ENCODE measurements around the gene SIRT2.
"Not testable (repeated sequence)": the region's sequence is repeated elsewhere in the genome, so short reads cannot be mapped to it uniquely, and the experiment has no call there.

The SIRT2 gene

DNA sequence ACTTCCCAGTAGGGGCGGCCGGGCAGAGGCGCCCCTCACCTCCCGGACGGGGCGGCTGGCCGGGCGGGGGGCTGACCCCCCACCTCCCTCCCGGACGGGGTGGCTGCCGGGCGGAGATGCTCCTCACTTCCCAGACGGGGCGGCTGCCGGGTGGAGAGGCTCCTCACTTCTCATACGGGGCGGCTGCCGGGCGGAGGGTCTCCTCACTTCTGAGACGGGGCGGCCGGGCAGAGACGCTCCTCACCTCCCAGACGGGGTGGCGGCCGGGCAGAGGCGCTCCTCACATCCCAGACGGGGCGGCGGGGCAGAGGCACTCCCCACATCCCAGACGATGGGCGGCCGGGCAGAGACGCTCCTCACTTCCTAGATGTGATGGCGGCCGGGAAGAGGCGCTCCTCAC is 43.7 kb downstream of the SIRT2 start:
- H3K27ac Mint-ChIP-seq, CTCF ChIA-PET, H3K9me3 Mint-ChIP-seq, H3K36me3 Mint-ChIP-seq, H3K27me3 Mint-ChIP-seq, H3K4me3 Mint-ChIP-seq, DNase-seq: not testable (repeated sequence)
- peaks cover 40% of the 10 kb centered on the region for H3K4me1 Mint-ChIP-seq

DNA sequence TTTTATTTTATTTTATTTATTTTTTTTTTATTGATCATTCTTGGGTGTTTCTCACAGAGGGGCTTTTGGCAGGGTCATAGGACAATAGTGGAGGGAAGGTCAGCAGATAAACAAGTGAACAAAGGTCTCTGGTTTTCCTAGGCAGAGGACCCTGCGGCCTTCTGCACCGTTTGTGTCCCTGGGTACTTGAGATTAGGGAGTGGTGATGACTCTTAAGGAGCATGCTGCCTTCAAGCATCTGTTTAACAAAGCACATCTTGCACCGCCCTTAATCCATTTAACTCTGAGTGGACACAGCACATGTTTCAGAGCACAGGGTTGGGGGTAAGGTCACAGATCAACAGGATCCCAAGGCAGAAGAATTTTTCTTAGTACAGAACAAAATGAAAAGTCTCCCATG is 44.5 kb downstream of the SIRT2 start:
- peaks cover 42% of the 10 kb centered on the region for H3K4me1 Mint-ChIP-seq
- DNase-seq, H3K27me3 Mint-ChIP-seq, H3K9me3 Mint-ChIP-seq, H3K27ac Mint-ChIP-seq, CTCF ChIA-PET, H3K4me3 Mint-ChIP-seq, H3K36me3 Mint-ChIP-seq: not testable (repeated sequence)

DNA sequence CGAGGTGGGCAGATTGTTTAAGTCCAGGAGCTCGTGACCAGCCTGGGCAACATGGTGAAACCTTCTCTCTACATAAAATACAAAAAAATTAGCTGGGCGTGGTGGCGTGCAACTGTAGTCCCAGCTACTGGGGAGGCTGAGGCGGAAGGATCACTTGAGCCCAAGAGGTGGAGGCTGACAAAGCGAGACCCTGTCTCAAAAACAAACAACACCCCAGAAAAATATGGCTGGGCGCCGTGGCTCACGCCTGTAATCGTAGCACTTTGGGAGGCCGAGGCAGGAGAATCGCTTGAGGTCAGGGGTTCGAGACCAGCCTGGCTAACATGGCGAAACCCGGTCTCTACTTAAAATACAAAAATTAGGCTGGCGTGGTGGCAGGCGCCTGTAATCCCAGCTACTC is 46.2 kb downstream of the SIRT2 start:
- H3K4me1 Mint-ChIP-seq, result peaks cover 51% of the 10 kb centered on the region
- no peaks in the 10 kb centered on the region for H3K9me3 Mint-ChIP-seq
- peak overlapping the region; percentile 91 for H3K4me3 Mint-ChIP-seq
- peak overlapping the region; percentile 95 for H3K27ac Mint-ChIP-seq
- CTCF ChIA-PET, result interaction anchor here (0.9 to 2.7 kb wide), 6 partner anchors 8 to 77 kb away, joined by 3 to 8 read pairs (median 4); partner anchors contain the start of genes MRPS12 and SARS2
- peaks cover 10% of the 10 kb centered on the region for H3K36me3 Mint-ChIP-seq
- H3K27me3 Mint-ChIP-seq, result peaks cover 14% of the 10 kb centered on the region
- no peak for DNase-seq

DNA sequence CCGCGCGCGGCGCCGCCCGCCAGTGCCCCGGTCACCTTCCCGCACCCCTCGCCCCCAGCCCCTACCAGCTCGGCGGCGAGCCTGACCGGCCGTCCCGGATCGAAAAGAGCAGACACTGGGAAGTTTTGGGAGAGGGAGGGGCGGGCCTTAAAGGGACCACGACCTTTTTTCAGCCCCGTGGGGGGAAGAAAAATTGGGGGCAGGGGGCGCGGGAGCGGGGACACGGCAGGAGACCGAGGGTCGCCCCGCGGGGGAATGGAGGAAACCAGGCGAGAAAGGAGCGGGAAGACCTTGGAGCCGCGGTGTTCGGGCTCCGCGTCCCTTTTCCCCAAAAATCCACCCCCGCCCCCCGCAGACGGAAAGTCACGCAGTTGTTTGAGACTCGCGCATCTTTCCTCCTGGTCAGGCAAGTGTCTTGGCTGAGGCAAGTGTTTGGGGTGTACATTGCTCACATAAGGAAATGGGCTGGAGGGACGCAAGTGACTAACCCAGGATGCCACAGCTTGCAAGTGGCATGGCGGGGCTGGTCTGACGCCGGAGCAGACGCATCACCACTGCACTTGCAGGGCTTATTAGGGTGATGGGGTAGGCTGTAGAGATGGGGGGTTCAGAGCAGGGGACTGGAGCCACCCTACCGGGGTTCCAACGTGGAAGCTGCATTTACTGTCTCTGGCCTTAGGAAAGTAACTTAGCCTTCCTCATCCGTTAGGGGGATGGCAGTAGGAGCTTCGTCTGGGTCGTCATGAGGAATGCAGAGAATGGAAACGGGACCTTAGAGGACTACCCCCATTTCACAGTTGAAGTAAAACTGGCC is 47.0 kb downstream of the SIRT2 start:
- no peaks in the 10 kb centered on the region for H3K9me3 Mint-ChIP-seq
- peak; percentile 68 for DNase-seq
- peaks cover 51% of the 10 kb centered on the region for H3K4me1 Mint-ChIP-seq
- H3K36me3 Mint-ChIP-seq, result peaks cover 17% of the 10 kb centered on the region
- CTCF ChIA-PET, result interaction anchor here (0.9 to 2.7 kb wide), 6 partner anchors 9 to 78 kb away, joined by 3 to 8 read pairs (median 4); partner anchors contain the start of genes MRPS12 and SARS2
- H3K4me3 Mint-ChIP-seq, result peak overlapping the region; percentile 91
- peaks cover 14% of the 10 kb centered on the region for H3K27me3 Mint-ChIP-seq
- peak overlapping the region; percentile 95 for H3K27ac Mint-ChIP-seq

DNA sequence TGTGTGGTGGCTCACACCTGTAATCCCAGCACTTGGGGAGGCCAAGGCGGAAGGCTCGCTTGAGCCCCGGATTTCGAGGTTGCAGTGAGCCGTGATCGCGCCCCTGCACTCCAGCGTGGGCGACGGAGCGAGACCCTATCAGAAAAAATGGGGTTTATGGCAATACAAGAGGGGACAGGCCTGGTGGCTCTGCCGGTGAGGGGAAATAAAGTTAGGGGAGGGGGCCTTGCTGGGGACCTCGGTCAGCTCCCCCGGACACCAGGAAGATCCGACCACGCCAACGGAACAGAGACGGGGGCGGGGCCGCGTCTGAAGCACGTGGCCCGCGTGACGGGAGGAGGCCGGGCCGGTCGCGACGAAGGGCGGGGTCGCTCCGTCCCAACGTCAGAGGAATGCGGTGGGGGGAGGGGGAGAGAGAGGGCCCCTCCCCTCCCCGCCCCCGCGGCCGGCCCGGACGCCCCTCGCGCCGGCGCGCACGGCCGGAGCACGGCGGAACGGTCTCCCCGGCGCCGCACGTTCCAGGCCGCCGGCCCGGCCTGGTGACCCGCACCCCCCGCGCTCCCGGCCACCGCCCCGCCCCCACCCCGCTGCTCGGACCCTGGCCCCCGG is 47.7 kb downstream of the SIRT2 start:
- Mint-ChIP-seq H3K4me3 (peak overlapping the region; percentile 92), H3K27ac (peak overlapping the region; percentile 100), H3K4me1 (peaks cover 51% of the 10 kb centered on the region), H3K9me3 (no peaks in the 10 kb centered on the region), H3K27me3 (peaks cover 14% of the 10 kb centered on the region), H3K36me3 (peaks cover 24% of the 10 kb centered on the region)
- DNase-seq, result peak; percentile 94
- CTCF ChIA-PET, result interaction anchor here (1.0 to 2.7 kb wide), 3 partner anchors 18 to 82 kb away, joined by 3 to 8 read pairs (median 3); no protein-coding TSS in a partner anchor

DNA sequence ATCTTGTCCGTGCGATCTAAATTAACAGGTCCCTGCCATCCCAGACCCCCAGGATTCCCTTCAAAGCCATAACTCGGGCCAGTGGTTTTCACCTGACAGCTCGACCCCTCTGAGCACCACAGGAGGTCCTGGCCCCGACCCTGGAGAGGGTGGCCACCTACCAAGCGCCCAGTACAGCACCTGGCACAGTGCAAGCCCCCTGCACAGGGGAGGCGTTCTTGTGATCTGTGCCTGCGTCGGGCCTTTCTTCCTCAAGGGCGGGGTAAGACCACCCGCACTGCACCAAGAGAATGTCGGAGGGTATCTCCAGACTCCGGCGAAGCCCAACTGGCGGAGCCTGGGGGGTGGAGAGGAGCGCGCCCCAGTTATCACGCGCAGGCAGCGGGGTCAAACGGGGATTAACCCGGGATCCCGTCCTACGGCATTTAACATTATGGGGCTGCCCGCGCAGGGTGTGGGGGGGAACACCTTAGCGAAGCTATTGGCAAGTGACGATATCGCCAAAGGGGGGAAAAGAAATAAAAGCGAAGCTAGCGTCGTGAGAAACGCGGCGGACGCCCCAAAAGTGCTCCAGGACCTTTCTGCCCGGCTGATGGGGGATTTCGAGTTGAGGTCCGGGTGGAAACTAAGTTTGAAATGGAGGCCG is 48.3 kb downstream of the SIRT2 start:
- CTCF ChIA-PET, result interaction anchor here (1.0 to 2.7 kb wide), 3 partner anchors 18 to 81 kb away, joined by 3 to 8 read pairs (median 3); no protein-coding TSS in a partner anchor
- no peaks in the 10 kb centered on the region for H3K9me3 Mint-ChIP-seq
- peaks cover 28% of the 10 kb centered on the region for H3K36me3 Mint-ChIP-seq

DNA sequence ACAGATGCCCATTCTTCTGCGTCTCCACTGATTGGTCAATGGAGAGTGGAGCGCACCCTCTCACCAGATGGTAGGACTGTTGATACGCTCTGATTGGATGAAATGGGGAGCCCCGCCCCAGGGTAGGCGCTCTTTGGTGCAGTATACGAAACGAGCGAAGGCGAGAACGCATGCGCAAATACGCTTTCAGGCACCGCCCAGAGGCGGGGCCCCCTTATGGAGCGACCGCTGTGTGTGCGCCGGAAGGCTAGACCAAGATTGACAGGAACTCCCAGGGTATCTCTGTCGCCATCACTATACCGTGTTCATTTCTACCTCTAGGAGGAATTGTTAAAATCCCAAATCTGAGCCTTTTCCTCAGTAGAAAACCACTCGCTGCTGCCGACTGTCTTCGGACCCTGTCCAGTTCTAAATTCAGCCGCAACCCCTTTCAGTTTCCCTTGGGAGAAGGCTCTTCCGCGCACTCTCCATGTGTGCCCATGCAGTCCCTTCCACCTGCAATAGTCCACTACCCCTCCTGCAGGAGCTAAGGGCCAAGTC is 48.9 kb downstream of the SIRT2 start:
- Mint-ChIP-seq H3K27me3 (peaks cover 8% of the 10 kb centered on the region), H3K4me3 (peak overlapping the region; percentile 92), H3K36me3 (peaks cover 34% of the 10 kb centered on the region), H3K9me3 (no peaks in the 10 kb centered on the region), H3K4me1 (peaks cover 54% of the 10 kb centered on the region), H3K27ac (peak overlapping the region; percentile 100)
- CTCF ChIA-PET, result interaction anchor here (1.0 to 1.4 kb wide), 2 partner anchors 37 to 81 kb away, joined by 3 read pairs; no protein-coding TSS in a partner anchor
- DNase-seq, result peak; percentile 99

More for the DNA sequence above, 48.3 kb downstream of the SIRT2 start:
- Mint-ChIP-seq H3K27me3 (peaks cover 9% of the 10 kb centered on the region), H3K27ac (peak overlapping the region; percentile 100), H3K4me3 (peak overlapping the region; percentile 92), H3K4me1 (peaks cover 48% of the 10 kb centered on the region)
- DNase-seq, result peak; percentile 47

DNA sequence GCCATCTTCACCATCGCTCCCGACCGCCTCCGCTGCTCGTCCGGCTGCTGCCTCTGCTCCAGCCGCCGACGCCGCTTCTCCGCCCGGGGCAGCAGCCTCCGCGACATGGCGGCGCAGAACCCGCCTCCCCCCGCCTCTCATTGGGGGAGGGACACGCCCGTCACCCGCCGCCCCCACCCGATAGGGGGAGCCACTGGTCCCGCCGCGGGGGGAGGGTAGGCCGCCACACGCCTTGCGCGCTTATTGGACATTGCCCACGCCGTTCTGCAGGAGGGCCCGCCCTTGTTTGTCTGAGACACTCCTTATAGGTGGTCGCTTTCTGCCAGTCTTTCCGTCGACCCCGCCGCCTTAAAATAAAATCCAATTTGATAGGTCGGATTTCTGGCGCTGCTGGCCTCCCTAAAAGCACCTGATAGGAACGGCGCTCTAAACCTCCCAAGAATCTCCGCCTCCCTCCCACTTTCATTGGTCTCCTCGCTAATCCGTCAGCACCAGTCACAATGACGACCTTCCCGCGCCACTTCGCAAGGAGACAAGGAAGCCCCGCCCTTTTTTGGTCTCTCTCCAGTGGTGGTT is 49.5 kb downstream of the SIRT2 start, which contains the start of gene HNRNPL:
HNRNPL (minus strand) TSS at position 127 of the 576 bp plus-strand sequence; CDS start at position 107, 20 bp downstream.
- H3K36me3 Mint-ChIP-seq, result peaks cover 38% of the 10 kb centered on the region
- H3K4me1 Mint-ChIP-seq, result peaks cover 58% of the 10 kb centered on the region
- H3K9me3 Mint-ChIP-seq, result no peaks in the 10 kb centered on the region
- peak; percentile 99 for DNase-seq
- H3K27me3 Mint-ChIP-seq, result peaks cover 8% of the 10 kb centered on the region
- CTCF ChIA-PET, result interaction anchor here (1.2 to 1.9 kb wide), 2 partner anchors 19 to 38 kb away, joined by 5 to 9 read pairs; no protein-coding TSS in a partner anchor
- H3K27ac Mint-ChIP-seq, result peak within 1 kb of the TSS; percentile 100
- peak within 1 kb of the TSS; percentile 92 for H3K4me3 Mint-ChIP-seq

DNA sequence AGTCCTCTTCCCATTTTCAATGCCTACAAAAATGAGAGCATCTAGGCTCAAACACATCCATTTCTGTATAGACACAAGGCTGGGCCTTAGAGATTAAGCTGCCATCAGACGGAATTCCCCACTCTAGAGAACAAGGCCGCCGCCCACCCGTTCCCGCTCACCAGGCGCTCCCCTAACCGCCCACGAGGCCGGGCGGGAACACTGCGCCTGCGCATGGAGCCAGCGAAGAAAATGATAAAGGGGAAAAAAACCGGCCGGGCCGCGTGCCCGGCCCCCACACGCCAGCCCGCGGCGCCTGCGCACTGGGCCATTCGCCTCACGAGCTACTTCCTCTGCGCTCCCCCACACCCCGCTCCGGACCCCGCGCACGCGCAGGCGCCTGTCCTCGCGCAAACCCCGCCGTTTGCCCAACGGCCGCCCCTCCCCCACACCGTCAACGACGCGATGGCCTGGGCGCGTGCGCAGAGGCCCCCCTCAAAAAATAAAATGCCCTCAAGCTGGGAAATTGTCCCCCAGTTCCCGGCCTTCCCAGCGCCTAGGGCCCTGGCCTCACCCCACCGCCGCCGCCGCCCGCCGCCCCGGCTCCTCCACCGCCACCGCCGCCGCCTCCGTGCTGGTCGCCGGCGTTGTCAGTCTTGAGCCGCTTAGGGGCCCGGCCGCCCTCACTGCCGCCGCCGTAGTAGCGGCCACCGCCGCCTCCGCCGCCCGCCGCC is 50.1 kb downstream of the SIRT2 start:
- H3K27me3 Mint-ChIP-seq, result peaks cover 8% of the 10 kb centered on the region
- peaks cover 41% of the 10 kb centered on the region for H3K36me3 Mint-ChIP-seq
- H3K4me3 Mint-ChIP-seq, result peak overlapping the region; percentile 92
- CTCF ChIA-PET, result interaction anchor here (0.9 to 1.9 kb wide), 3 partner anchors 17 to 38 kb away, joined by 3 to 9 read pairs (median 5); no protein-coding TSS in a partner anchor
- peak overlapping the region; percentile 100 for H3K27ac Mint-ChIP-seq
- peak; percentile 97 for DNase-seq
- no peaks in the 10 kb centered on the region for H3K9me3 Mint-ChIP-seq
- H3K4me1 Mint-ChIP-seq, result peaks cover 61% of the 10 kb centered on the region

DNA sequence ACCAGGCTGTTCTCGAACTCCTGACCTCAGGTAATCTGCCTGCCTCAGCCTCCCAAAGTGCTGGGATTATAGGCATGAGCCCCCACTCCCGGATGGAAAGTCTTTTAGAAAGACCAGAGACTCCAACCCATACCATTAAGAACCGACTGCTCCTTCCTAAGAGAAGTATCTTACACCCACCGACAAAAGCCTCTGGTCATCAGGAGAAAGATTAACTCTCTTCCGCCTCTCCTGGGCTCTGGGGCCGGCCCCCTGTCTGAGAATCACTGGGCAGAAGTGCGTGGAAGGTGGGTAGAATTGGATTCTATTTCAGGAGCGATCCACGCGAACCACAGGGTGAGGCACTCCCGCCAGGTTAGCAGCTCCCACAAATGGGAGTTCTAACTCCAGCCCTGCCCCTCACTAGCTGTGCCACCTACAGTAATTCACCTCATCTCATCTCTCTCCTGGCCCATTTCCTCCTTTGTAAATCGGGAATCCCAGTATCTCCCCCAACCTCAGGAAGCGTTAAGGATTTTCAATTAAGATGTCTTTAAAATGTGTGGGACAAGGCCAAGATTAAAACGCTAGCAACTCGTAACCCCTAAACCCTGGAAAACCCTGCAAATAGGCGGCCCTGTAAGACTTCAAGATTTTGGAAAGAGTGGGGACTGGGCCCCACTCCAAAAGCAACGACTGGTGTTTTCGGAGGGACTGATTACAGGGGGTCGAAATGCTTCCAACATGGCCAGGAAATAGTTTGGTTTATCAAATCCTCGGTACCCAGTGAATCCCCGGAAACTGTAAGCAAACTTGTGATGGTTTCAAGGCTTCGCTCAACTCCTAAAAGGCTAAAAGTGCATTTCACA is 50.9 kb downstream of the SIRT2 start:
- H3K9me3 Mint-ChIP-seq, result no peaks in the 10 kb centered on the region
- peaks cover 49% of the 10 kb centered on the region for H3K36me3 Mint-ChIP-seq
- DNase-seq, result no peak
- H3K27me3 Mint-ChIP-seq, result peaks cover 8% of the 10 kb centered on the region
- H3K4me3 Mint-ChIP-seq, result peak overlapping the region; percentile 92
- H3K4me1 Mint-ChIP-seq, result peaks cover 66% of the 10 kb centered on the region
- peak overlapping the region; percentile 100 for H3K27ac Mint-ChIP-seq
- CTCF ChIA-PET, result interaction anchor here (0.9 to 1.9 kb wide), 6 partner anchors 18 to 82 kb away, joined by 3 to 9 read pairs (median 3); partner anchors contain the start of genes MRPS12 and SARS2

DNA sequence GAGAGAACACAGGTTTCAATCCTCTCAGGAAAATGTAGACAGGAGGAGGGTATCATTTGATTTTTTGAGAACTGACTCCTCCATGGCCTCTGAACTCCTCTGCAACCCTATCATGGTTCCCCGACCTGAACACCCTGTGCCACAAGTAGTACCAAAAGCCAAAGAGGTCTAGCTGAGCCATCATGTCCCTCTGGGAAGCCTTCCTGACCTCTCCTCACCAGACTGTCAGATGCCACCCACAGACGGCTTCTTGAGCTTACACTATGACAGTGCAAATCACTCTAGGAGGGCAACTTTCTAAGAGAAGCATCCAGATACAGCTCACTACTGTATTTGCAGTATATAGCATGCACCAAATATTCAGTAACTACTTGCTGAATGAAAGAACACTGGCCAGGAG is 53.3 kb downstream of the SIRT2 start:
- Mint-ChIP-seq H3K4me3 (no peak overlapping the region), H3K27ac (no peak overlapping the region), H3K9me3 (no peaks in the 10 kb centered on the region), H3K36me3 (peaks cover 71% of the 10 kb centered on the region), H3K4me1 (peaks cover 80% of the 10 kb centered on the region), H3K27me3 (peaks cover 8% of the 10 kb centered on the region)
- CTCF ChIA-PET, result no interaction called here
- no peak for DNase-seq

DNA sequence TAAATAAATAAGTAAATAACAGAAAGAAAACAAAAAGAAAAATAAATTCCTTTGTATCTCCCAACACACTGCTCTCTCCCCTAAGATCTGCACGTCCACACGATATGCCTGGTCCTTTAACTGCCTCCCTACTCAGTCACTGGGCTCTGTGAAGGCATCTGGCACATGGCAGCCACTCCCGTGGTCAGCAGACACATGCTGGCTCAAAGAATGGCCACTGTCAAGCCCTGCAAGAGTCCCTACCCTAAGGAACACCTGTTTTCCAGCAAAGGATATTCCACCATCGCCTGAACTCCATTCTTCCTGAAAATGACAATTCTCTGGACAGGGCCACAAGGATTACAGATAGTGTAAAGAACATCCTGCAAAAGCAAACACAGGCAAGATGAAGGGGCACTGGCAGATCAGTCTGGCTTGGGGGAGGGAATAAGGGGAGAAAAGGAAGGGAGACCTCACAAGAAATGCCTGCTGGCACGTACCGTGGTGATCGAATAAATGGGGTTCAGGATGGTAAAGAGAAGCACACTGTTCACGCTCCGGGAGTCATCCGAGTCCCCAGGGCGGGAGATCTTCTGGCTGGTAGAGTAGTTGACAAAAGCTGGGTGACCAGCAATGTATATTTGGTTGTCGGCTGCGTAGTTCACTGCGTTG is 53.9 kb downstream of the SIRT2 start:
- Mint-ChIP-seq H3K4me1 (peaks cover 80% of the 10 kb centered on the region), H3K9me3 (no peaks in the 10 kb centered on the region), H3K36me3 (peaks cover 77% of the 10 kb centered on the region), H3K4me3 (no peak overlapping the region), H3K27me3 (peaks cover 8% of the 10 kb centered on the region), H3K27ac (peak overlapping the region; percentile 75)
- CTCF ChIA-PET, result no interaction called here
- DNase-seq, result no peak

Data from activated naive CD4-positive, alpha-beta T cell treated with anti-CD3 and anti-CD28 coated beads, Interleukin-2, amount 10 ng/mL, durations not matched to agents 7 days and 5 days (primary cell).